Breast epithelium (tissue), 3 donors: ENCODE data around the gene CPM.

Source experiments
- POLR2A ChIP-seq: fragments of 450-650 bp; IDR thresholded peaks from one replicate; pipeline ENCODE4 v1.6.1; 2016; ENCODE audit warnings: antibody characterized with exemption, mild to moderate bottlenecking, moderate library complexity
- POLR2AphosphoS5 ChIP-seq, 3 donors: sonication (generic); formaldehyde crosslinking; IDR thresholded peaks; one replicate each; pipeline ENCODE4 v1.6.1; 2017; ENCODE audit warnings: antibody characterized with exemption in 3 of 3
- TF ChIP-seq, protein P1 (sequence below), 3 donors: fragments of 450-650 bp; IDR thresholded peaks; one replicate each; pipeline ENCODE4 v1.5.1; 2016 to 2017; ENCODE audit warnings: antibody characterized with exemption in 3 of 3, mild to moderate bottlenecking in 3 of 3, moderate library complexity in 3 of 3

DNA sequence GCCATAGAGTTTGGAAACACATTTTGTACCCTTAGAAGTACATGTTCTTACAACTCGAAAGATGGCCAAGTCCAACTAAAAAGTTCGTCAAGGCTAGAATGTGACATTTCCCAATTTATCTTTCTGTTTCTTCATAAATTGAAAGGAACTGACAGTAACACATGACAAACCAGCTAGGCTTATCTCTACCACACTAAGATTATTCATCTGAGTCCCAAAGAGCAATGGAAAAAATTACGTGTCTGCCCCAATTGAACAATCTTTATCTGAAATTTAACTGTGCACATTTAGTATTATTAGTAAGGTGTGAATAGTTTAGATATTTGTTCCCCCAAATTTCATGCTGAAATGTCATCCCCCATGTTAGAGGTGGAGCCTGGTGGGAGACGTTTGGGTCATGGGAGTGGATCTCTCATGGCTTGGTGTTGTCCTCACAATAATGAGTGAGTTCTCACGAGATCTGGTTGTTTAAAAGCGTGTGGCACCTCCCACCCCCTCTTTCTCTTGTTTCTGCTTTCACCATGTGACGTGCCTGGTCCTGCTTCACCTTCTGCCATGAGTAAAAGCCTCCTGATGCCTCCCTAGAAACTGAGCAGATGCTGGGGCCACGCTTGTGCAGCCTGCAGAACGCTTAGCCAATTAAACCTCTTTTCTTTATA is 13.3 kb downstream of the CPM start:
- TF ChIP-seq, protein P1, sequence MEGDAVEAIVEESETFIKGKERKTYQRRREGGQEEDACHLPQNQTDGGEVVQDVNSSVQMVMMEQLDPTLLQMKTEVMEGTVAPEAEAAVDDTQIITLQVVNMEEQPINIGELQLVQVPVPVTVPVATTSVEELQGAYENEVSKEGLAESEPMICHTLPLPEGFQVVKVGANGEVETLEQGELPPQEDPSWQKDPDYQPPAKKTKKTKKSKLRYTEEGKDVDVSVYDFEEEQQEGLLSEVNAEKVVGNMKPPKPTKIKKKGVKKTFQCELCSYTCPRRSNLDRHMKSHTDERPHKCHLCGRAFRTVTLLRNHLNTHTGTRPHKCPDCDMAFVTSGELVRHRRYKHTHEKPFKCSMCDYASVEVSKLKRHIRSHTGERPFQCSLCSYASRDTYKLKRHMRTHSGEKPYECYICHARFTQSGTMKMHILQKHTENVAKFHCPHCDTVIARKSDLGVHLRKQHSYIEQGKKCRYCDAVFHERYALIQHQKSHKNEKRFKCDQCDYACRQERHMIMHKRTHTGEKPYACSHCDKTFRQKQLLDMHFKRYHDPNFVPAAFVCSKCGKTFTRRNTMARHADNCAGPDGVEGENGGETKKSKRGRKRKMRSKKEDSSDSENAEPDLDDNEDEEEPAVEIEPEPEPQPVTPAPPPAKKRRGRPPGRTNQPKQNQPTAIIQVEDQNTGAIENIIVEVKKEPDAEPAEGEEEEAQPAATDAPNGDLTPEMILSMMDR (IDR thresholded peaks at IDR 0.05) = no peak
- TF ChIP-seq POLR2A (no peak), POLR2AphosphoS5 (IDR thresholded peaks at IDR 0.05) (no peak)
